Measurements from ENCODE around the gene TRPV3.

- TF ChIP-seq CTCF (IDR thresholded peaks at IDR 0.05; ENCODE audit: low read length) (no peak), EZH2 (optimal IDR thresholded peaks at IDR 0.05; ENCODE audit: low read depth, low read length) (no peak), EZH2phosphoT487 (IDR thresholded peaks at IDR 0.05; ENCODE audit: low read length) (no peak)
Observed at GRCh38 chr17:3543453-3543852, 14.2 kb downstream of the TRPV3 start.
